NCI-H1417 treated with DMSO at 0.1 percent for 48 hours (cell line): Measurements from ENCODE around the gene SPATA25.
"Not testable (repeated sequence)": the region's sequence is repeated elsewhere in the genome, so short reads cannot be mapped to it uniquely, and the experiment has no call there.

ENCODE experiments used
- DNase-seq: peaks from one replicate; lab custom pipeline; 2025; lab: John Stamatoyannopoulos, UW

The SPATA25 gene

GRCh38 chr20:45892828-45893500 is 5.5 kb upstream of the SPATA25 start:
- no peak for DNase-seq

DNA sequence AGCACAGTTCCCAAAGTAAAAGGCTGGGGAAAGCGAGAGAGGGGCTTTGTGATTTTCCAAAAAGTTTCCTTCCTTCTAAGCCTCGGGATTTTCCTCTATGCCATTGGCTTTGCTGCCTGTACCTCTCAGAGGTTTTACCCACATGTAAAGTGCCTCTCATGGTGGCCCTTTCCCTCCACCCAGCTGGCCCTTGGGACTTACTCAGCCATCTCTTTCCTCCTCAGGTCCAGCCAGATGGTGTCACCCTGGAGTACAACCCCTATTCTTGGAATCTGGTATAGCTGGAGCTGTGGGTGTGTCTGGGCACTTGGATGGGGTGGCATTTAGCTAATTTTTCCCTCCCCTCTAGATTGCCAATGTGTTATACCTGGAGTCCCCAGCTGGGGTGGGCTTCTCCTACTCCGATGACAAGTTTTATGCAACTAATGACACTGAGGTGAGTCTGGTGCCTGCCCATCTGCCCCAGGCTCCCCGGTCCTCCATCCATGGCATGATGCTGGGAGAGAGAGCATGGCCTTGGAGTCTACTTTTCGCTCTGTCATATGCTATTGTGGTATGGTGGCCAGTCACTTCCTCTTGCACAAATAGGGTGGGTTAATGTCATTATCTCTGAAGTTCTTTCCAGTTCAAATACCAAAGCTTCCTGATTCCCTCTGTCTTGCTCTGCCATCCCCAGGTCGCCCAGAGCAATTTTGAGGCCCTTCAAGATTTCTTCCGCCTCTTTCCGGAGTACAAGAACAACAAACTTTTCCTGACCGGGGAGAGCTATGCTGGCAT is 4.8 kb upstream of the SPATA25 start:
- no peak for DNase-seq

DNA sequence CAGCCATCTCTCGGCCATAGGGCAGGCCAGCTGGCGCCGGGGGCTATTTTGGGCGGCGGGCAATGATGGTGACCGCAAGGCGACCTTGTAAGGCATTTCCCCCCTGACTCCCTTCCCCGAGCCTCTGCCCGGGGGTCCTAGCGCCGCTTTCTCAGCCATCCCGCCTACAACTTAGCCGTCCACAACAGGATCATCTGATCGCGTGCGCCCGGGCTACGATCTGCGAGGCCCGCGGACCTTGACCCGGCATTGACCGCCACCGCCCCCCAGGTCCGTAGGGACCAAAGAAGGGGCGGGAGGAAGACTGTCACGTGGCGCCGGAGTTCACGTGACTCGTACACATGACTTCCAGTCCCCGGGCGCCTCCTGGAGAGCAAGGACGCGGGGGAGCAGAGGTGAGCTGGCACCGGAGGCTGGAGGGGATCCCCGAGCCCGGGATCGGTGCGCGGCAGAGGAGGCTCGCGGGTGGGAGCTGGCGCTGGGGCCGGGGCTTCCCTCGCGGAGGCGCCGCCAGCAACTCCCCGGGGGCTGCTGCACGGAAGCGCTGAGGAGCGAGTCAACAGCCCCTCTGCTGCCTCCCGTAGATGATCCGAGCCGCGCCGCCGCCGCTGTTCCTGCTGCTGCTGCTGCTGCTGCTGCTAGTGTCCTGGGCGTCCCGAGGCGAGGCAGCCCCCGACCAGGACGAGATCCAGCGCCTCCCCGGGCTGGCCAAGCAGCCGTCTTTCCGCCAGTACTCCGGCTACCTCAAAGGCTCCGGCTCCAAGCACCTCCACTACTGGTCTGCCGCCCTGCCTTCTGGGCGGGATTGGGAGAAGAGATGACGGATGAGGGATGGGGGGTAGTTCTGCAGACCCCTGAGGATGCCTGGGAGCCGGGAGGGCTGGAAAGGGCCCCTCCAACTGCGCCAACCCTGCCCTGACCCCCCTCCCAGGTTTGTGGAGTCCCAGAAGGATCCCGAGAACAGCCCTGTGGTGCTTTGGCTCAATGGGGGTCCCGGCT is 3.9 kb upstream of the SPATA25 start, which contains the start of the genes CTSA and NEURL2:
CTSA (plus strand) TSS at position 351 of the 999 bp plus-strand sequence; CDS start at position 585, 234 bp downstream.
NEURL2 (minus strand) TSS at position 224 of the 999 bp plus-strand sequence; CDS start at position 7, 217 bp downstream.
- peak; percentile 50 for DNase-seq

DNA sequence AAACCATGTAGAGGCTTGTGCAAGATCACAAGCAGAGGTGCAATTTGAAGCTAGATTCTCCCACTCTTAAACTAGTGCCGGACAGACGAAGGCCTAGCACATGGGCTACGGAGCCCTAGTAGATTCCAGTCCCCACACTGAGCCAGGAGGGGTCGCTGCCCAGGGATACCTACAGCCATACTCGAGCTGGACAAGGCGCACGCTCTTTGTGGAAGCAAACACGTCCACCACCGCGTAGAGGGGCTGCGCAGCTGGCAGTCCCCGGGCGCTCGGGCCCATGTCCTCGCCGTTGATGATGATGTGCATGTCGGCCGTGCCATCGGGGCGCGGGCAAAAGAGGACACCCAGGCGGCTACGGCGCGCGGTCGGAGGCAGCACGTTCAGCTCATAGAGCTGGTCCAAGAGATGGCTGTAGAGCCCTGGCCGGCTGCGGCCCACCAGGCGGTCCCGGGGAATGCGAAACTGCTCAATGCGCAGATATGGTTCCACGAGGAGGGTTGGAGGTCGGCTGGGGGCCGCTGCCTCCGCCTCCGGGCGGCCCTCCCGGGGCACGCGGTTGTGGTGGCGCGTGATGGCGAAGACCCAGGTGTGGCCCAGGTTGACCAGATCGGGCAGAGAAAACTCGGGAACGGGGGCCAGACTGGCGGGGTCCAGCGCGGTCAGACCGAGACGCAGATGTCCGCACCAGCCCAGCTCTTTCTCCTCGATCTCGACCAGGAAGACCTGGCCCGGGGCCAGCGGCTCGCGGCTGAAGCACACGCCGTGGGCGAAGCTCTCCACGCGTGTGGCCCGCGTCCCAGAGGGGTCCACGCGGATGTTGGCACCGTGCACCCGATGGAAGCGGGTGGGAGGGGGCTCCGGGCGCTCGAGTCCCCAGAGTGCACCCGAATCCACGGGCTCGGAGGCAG is 2.9 kb upstream of the SPATA25 start:
- DNase-seq, result peak; percentile 16

DNA sequence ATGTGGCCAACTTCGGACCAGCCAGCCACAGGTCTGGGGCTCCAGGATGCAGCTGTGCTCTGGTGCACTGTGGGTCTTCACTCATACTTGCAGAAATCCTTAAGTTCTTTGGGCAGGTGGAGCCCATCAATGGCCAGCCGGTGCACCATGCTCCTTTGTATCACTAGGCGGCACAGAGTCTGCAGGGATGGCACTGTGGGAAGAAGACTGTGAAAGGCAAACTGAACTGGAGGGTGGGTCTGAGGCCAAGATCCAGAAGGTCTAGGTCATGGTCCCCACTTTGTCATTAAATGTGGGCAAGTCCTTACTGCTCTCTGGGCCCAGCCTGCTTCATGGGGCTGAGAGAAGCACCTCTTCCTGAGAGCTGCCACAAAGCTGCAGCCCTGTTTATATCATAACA is 1.3 kb upstream of the SPATA25 start:
- DNase-seq, result no peak

GRCh38 chr20:45886590-45887345 is 654 bp downstream of the SPATA25 start:
- DNase-seq, result no peak

GRCh38 chr20:45883100-45883469 is 4.3 kb downstream of the SPATA25 start:
- DNase-seq, result no peak

- DNase-seq, result no peak
These were observed 4.8 kb downstream of the SPATA25 start for GRCh38 chr20:45882469-45883099.

DNA sequence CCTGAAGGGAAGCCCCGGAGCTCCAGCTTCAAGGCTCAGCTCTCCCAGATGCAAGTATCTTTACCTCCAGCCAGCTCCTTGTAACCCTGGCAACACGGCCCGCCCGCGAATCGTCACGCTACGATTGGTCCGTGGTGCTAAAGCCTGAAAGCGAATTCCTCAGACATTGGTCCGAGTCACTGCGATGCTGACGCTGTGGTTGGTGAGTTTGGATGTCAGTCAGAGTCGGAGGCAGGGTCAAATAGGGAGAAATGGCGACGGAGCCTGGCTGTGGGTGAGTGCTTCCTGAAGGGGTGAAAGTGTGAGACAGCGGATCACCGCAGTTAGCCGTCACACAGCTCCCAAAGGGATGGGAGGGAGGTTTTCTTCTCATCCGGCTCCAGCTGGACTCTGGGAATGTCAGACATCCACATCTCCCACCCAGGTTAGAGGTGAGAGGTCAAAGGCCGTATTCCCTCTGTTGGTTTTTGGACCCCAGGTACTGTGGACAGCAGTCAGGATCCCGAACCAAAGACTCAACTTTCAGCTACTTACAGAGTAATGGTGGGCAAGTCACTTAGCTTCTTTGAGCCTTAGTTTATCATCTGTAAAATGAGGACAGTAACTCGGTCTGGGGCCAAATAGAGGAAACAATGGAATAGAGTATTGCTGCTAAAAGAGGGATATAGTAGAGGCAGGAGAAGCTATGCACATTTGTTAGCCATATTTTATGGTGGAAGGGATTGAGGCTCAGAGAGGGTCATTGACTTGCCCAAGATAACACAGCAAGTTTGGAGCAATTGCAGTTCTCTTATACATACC is 6.2 kb downstream of the SPATA25 start, which contains the start of gene ZSWIM1:
ZSWIM1 (plus strand) TSS at position 240 of the 801 bp plus-strand sequence. CDS start 1,366 bp downstream, outside the sequence.
- DNase-seq, result peak; percentile 93

GRCh38 chr20:45878076-45878761 is 9.2 kb downstream of the SPATA25 start:
- no peak for DNase-seq

DNA sequence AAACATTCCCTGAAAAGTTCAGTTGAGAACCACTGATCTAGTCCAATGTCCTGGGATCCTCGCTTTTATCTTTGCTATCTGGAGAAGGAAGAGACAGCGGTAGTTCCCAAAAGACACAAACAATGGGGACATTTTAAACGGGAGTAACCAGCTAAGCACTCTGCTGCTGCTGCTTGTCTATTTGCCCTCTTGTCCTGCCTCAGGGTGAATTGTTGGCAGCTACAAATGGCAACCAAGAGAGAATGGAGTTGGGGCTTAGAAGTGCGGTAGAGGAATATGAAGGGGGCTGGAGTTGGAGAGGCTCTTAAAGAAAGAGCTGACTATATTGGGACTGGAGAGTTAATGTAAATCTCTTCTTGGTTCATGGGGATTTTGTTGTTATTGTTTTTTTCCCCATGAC is 12.8 kb downstream of the SPATA25 start:
- DNase-seq, result no peak

GRCh38 chr20:45874104-45874481 is 13.3 kb downstream of the SPATA25 start:
- not testable (repeated sequence) for DNase-seq

- no peak for DNase-seq
These were observed 13.9 kb downstream of the SPATA25 start for GRCh38 chr20:45873409-45874103.

GRCh38 chr20:45872626-45873025 is 14.8 kb downstream of the SPATA25 start:
- DNase-seq, result no peak

DNA sequence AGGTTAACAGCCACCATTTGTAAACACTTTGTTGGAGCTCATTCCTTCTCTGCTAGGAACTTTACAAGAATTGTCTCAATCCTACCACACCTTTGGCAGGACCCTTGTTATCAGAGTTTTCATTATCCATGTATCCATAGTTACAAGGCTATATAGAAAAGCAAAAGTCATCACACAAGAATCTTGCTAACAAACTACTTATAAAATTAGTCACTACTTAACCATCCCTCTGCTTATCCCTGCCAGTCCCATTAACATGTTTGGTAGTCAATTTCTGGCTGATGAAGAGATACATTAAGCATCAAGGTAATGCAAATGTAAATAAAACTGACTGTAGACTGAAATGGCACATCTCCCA is 19.6 kb downstream of the SPATA25 start:
- no peak for DNase-seq

DNA sequence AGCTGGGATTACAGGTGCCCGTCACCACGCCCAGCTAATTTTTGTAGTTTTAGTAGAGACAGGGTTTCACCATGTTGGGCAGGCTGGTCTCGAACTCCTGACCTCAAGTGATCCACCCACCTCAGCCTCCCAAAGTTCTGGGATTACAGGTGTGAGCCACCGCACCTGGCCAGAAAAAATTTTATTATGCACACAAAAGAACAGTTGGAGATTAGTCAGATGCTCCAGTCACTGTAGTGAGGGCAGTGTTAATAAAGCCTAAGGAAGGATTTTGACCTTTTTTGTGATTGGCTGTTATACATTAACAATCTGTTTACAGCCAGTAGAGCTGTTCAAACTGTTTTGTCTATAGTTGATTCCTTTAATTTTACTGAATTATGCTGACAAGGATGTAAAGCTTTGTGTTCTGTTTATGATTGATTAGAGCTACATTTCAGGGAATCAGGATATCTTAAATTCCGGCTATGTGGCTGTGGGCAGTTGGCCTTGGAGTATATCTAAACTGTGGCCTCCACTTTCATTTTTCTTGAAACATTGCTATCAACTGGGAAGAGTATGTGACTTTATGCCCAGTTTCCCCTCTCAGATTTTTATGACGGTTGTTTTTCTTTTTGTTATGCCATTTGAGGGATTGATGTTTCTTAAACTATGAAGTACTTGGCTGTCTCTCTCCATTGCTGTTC is 20.1 kb downstream of the SPATA25 start:
- no peak for DNase-seq

DNA sequence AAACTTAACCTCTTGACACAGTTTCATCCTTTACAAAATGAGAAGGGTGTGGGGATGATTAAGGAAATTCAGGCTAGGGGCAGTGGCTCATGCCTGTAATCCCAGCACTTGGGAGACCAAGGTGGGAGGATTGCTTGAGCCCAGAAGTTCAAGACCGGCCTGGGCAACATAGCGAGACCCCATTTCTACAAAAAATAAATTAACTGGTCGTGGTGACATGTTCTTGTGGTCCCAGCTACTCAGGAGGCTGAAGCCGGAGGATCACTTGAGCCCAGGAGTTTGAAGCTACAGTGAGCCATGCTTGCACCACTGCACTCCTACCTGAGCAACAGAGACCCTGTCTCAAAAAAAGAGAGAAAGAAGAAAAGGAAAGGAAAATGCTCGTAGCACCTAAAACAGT is 21.0 kb downstream of the SPATA25 start:
- DNase-seq, result no peak
